ENCODE measurements around the gene SEPTIN5.

GRCh38 chr22:19691007-19691720 is 23.1 kb upstream of the SEPTIN5 start:
- TF ChIP-seq, protein P1, sequence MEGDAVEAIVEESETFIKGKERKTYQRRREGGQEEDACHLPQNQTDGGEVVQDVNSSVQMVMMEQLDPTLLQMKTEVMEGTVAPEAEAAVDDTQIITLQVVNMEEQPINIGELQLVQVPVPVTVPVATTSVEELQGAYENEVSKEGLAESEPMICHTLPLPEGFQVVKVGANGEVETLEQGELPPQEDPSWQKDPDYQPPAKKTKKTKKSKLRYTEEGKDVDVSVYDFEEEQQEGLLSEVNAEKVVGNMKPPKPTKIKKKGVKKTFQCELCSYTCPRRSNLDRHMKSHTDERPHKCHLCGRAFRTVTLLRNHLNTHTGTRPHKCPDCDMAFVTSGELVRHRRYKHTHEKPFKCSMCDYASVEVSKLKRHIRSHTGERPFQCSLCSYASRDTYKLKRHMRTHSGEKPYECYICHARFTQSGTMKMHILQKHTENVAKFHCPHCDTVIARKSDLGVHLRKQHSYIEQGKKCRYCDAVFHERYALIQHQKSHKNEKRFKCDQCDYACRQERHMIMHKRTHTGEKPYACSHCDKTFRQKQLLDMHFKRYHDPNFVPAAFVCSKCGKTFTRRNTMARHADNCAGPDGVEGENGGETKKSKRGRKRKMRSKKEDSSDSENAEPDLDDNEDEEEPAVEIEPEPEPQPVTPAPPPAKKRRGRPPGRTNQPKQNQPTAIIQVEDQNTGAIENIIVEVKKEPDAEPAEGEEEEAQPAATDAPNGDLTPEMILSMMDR (IDR thresholded peaks at IDR 0.05), result no peak
- TF ChIP-seq POLR2A (IDR thresholded peaks at IDR 0.05), result no peak
